ENCODE measurements around the gene ZNF530.

ZNF530 gene

DNA sequence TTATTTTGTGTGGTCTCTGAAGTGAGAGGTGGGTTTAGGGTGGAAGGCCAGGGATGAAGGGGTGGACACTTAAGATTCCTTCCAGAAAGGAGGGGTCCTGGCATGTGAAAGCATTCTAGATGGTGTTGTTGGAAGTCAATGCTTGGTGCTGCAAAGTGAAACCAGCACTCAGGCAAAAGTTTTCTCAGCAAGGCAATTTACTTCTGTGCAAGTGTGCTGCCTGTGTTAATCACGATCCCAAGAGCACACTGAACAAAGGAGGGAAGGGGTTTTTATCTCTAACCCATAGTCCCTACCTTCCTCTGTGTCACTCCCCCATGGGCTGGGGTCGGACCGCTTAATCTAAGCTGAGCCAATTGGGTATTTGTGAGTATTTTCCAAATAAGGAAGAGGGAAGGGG lies 15.7 kb downstream of the ZNF530 start:
- no peak for DNase-seq

DNA sequence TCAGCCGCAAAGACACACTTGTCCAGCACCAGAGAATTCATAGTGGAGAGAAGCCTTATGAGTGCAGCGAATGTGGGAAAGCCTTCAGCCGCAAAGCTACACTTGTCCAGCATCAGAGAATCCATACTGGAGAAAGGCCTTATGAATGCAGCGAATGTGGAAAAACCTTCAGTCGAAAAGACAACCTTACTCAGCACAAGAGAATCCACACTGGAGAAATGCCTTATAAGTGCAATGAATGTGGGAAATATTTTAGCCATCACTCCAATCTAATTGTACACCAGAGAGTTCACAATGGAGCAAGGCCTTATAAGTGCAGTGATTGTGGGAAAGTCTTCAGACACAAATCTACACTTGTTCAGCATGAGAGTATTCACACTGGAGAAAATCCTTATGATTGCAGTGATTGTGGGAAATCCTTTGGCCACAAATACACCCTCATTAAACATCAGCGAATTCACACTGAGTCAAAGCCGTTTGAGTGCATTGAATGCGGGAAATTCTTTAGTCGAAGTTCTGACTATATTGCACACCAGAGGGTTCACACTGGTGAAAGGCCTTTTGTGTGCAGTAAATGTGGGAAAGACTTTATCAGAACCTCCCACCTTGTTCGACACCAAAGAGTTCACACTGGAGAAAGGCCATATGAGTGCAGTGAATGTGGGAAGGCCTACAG lies 21.1 kb downstream of the ZNF530 start:
- DNase-seq = peak; percentile 19

DNA sequence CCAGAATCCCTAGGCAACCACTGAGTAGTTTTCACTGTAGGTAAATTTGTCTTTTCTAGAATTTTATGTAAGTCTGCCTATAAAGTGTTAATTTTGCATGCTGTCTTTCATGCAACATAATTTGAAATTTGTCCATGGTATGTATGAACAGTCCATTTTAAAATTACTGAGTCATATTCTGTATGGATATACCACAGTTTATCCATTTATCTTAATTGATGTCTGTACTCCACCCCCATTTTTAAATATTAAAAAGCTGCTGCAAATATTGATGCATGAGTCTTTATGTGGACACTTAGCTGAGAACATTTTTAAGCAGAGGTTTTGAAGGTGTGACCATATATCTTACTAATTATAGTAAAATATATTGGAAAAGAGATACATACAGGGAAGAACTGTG lies 23.4 kb downstream of the ZNF530 start:
- DNase-seq = no peak

DNA sequence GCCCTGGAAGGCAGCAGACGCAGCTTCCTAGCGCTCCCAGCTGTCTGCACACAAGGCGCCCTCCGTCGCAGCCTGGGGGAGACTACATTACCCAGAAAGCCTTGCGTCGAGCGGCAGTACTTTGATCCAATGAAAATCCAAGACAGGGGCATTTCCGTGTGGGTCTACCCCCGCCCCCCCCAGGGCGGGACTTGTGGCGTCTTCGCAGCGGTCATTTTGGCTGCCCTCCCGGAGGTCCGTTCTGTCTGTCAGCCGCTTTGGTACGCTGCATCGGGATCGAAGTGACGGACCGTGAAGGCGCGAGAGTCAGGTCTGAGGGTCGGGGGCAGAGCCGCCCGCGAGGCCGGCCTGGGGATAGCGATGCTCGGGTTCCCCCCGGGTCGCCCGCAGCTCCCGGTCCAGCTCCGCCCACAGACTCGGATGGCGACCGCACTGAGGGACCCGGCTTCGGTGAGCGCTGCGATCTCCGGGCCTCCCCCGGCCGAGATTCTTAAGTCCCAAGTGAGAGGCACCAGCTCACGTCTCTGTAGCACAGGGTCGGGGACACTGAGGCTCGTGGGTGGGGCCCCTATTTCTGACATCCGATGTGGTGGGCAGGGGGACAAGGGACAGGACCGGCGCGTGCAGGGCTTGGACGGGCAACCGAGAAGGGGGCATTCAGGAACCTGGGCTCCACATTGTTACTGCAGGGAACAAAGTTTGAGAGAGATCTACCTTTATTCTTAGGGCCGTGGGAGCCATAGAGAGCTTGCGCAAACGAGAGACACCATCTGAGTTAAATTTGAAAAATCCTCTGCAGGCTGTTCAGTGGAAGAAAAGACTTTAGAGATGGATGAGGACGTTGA lies 33.5 kb downstream of the ZNF530 start, which contains the start of gene ZNF211:
ZNF211 (plus strand) TSS at position 182 of the 845 bp plus-strand sequence; CDS start at position 361, 179 bp downstream.
- DNase-seq = peak; percentile 95

DNA sequence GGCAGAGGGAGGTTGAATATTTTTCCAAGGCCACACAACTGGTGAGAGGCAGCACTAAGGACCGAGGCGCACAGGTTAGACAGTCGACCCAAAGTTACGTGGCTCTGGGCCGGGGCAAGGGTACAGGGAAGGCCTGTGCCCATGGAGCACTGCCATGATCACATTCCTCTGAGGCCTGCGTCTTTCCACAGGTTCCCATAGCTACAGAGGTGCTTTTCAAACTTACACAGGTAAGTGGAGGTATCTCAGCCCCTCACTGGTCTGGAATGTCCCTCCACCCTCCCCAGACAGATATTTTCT lies 34.1 kb downstream of the ZNF530 start:
- DNase-seq = no peak

DNA sequence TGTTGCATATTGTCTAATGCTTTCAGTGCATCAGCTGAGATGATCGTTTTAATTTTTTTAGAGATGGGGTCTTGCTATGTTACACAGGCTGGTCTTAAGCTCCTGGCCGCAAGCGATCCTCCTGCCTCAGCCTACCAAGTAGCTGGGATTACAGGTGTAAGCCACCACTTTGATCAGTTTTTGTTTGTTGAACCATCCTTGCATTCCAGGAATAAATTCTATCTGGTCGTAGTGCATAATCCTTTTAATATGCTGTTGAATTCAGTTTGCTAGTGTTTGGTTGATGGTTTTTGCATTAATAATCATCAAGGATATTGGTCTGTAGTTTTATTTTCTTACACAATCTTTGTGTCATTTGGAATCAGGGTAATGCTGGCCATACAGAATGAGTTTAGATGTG lies 37.7 kb downstream of the ZNF530 start:
- DNase-seq = no peak

DNA sequence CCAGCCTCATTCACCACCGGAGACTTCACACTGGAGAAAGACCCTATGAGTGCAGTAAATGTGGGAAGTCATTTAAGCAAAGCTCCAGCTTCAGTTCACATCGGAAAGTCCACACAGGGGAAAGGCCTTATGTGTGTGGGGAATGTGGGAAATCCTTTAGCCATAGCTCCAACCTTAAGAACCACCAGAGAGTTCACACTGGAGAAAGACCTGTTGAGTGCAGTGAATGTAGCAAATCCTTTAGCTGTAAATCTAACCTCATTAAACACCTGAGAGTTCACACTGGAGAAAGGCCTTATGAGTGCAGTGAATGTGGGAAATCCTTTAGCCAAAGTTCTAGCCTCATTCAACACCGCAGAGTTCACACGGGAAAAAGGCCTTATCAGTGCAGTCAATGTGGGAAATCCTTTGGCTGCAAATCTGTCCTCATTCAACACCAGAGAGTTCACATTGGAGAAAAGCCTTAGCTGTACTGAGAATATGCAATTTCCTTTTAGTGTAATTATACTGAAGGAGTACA lies 42.1 kb downstream of the ZNF530 start:
- DNase-seq = no peak

DNA sequence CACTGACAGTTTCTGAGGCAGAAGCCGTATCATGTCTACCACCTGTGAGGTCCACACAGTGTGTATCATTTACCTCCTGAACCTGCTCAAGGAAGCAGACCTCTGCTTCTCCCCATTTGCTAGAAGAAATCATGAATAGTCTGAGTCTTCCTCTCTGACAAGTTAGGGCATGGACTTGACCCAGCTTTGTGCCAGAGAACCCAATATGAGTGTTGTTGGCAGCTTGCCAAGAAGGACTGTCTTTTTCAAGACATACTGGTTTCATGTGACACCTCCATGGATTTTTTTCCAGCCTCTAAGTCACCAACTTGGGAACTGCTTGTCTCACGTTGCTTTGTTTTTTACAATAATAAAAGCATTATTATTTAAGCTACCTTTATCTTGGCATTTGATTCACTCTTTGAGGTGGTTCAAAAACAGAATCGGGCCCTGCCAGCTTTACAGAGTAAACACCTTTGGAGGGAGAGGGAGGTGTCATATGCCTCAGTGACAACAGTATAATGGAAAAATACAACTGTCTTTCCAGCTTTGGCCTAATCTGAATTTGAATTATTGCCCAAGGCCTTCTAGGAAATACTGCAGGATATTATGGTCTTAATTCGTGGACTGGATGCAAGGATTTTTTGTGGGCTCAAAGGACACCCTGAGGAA lies 42.8 kb downstream of the ZNF530 start:
- DNase-seq = no peak

DNA sequence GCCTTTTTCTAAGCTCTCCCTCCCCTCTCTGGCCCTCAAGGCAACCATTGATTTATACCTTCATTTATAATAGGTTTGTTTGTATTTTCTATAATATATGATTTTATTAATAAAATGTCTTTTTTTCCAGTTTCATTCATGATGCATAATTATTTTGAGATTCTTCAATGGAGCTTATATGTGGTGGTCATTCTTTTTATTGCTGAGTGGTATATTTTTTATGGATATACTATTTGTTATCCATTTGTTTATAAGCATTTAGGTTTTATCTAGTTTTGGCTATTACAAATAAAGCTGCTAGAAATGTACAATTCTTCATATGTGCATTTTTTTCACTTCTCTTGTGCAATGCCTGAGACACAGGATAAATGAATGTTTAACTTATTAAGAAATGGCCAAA lies 44.0 kb downstream of the ZNF530 start:
- DNase-seq = no peak

DNA sequence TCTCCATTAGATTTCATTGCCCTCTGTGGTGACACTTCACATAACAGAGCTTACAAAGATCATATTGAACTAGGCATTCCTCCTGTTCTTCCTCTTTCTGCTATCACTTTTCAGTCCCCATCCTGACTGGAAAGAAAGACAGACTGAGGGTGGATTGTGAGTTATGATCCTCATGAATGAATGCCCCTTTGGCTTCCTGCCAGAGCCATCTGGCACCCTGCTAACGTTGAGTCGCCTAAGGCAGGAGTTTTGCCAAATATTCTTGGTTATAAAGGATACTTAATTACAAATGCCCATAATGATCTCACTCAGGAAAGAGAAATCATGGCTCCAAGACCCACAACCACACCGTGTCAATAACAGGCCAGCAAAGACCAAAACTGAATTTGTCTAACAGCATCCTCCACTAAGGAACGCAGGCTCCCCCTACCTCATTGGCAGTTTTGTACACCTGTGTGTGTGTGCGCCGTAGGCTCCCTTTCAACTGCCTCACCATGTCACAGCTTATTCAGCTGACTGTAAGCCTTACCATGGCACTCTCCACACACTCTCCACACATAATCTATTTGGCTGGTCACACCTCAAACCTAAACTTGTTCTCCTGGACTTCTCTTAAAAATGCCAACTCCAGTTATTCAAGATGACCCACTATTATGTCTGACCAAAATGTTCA lies 48.8 kb downstream of the ZNF530 start:
- DNase-seq = no peak

DNA sequence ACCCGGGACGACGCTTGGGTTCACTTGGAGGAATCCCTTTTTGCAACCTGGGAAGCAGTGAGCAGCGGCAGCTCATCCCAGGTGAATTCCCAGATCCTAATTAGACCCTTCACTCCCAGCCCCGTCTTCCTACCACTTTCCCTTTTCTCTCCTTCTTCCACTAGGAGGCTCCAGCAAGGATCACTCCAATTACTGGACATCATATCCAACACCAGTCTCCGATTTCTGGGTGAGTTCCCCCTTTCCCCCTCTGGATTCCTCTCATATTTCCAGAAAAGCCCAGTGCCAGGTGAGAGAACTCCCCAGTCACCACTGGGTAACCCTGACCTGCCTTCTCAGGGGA lies 51.9 kb downstream of the ZNF530 start:
- no peak for DNase-seq

DNA sequence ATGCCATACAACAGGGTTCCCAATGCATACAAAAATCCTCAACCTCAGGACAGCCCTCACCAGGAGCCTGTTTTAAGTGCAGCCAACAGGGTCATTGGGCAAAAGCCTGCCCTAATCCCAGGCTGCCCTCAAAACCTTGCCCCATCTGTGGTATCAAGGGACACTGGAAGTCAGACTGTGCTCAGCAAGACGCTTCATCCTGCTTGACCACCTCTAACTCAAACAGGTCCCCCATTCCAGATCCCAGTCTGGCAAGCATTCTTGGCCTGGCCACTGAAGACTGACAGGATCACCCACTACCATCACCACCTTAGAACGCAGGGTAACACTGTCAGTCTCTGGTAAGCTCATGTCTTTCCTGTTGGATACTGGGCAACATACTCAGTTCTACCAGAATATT lies 54.0 kb downstream of the ZNF530 start:
- DNase-seq = no peak

DNA sequence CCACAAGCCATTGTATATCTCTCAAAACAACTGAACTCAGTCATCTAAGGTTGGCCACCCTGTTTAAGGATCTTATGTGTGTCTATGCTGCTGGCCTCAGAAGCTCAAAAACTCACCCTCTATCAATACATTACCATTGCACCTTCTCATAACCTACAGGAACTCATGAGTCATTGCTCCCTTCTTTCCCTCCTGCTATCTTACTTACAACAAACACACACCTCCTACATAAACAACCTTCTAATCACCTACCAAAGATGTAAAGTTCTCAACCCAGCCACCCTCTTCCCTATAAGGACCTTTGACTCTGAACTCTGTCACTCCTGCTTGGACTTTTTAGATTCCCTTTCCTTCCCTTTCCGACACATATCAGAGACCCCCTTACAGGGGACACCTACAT lies 55.8 kb downstream of the ZNF530 start:
- no peak for DNase-seq

DNA sequence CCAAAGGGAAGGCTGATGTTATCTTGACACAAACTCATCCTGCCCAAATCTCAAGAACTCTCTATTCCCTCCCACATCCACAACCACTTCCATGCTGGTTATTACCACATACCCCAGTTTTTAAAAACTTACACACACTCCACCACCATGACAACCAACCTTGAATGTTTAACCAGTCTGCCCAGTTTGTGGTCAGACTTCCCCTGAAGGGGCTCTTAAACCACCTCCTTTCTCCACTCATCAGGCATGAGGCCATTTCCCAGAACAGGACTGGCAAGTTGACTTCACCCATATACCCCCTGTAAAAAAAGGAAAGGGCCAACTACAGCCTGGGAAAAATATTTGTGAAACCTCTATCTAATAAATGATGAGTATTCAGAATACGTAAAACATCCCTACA lies 56.7 kb downstream of the ZNF530 start:
- DNase-seq = no peak

Data from fibroblast of skin of right biceps (primary cell).